Transverse colon (tissue), 4 donors: ENCODE measurements around the gene KSR1. TPM values are rescaled to one million over a fixed set of nuclear protein-coding genes. Genes with fewer than 3 reads are reported as not detected.

Experiments
- DNase-seq: peaks from one replicate; pipeline ENCODE4 v3.0.0-alpha.2; 2019
- H3K27ac ChIP-seq, 4 donors: fragments of 200-600 bp; sonication (generic); 2 replicates each; pipeline ENCODE4 v1.5.1; 2016 to 2018; ENCODE audit warnings: inconsistent platforms in 4 of 4
- H3K27me3 ChIP-seq: fragments of 200-600 bp; sonication (generic); 2 replicates; pipeline ENCODE4 v1.5.1; 2017; ENCODE audit warnings: inconsistent platforms
- H3K36me3 ChIP-seq, 4 donors: fragments of 200-600 bp; sonication (generic); 2 replicates each; pipeline ENCODE4 v1.5.1; 2017 to 2019; ENCODE audit warnings: inconsistent platforms in 4 of 4
- H3K4me1 ChIP-seq, 4 donors: fragments of 200-600 bp; sonication (generic); 2 replicates each; pipeline ENCODE4 v1.5.1; 2017 to 2020; ENCODE audit warnings: inconsistent platforms in 4 of 4
- H3K4me3 ChIP-seq, 4 donors: fragments of 200-600 bp; sonication (generic); 1 replicate in 1 of 4; 2 replicates in 3 of 4; pipeline versions ENCODE4 v1.5.1 to v1.6.1; 2017 to 2019; ENCODE audit warnings: inconsistent platforms in 4 of 4
- H3K9me3 ChIP-seq, 2 donors: fragments of 200-600 bp; sonication (generic); 2 replicates each; pipeline ENCODE4 v1.5.1; 2017 to 2019; ENCODE audit warnings: inconsistent platforms in 2 of 2
- CTCF ChIP-seq, 5 experiments: fragments of 200-600 bp in 3 of 5; fragments of 450-650 bp in 2 of 5; sonication (generic) in 3 of 5; IDR thresholded peaks; 1 replicate in 2 of 5; 2 replicates in 3 of 5; pipeline ENCODE4 v1.5.1; 2016 to 2017; ENCODE audit warnings: antibody characterized with exemption in 5 of 5, inconsistent platforms in 3 of 5, mild to moderate bottlenecking in 2 of 5, moderate library complexity in 1 of 5
- EP300 ChIP-seq: sonication (generic); formaldehyde crosslinking; IDR thresholded peaks from one replicate; pipeline ENCODE4 v1.6.1; 2017; ENCODE audit warnings: antibody characterized with exemption, low read depth
- POLR2A ChIP-seq: fragments of 450-650 bp; IDR thresholded peaks from one replicate; pipeline ENCODE4 v1.6.1; 2016; ENCODE audit warnings: antibody characterized with exemption, mild to moderate bottlenecking, moderate library complexity
- POLR2AphosphoS5 ChIP-seq, 3 donors: sonication (generic); formaldehyde crosslinking; IDR thresholded peaks; one replicate each; pipeline ENCODE4 v1.6.1; 2016; ENCODE audit warnings: antibody characterized with exemption in 3 of 3
- WGBS, 2 donors: methylation state at CpG; one replicate each; pipeline ENCODE4 v1.1.5; 2018; ENCODE audit warnings: low coverage in 1 of 2; 5-methylcytosine and 5-hydroxymethylcytosine counted together
- in situ Hi-C, 4 donors: fragments of 200-750 bp; cut with MboI; loops; one replicate each; pipeline versions ENCODE4 v1.15.0 to v1.15.1; 2017; ENCODE audit warnings: low sequenced_read_pairs in 3 of 4, low pct_ligation_motif_present in 1 of 4, low pct_unique_long_range_greater_than_20kb in 1 of 4
- intact Hi-C: fragments of 100-400 bp; cut with DNase I; formaldehyde crosslinking; loops from one replicate; pipeline ENCODE4 v1.15.1; 2023; ENCODE audit warnings: low total_unique reads
- total RNA-seq, 4 donors: library from RNA; depleted of rRNA; stranded (reverse); fragments of >200 nt; gene quantifications; one replicate each; pipeline ENCODE4 v1.1.0, GENCODE V29; 2016

Gene KSR1
- total RNA-seq, 4 donors from 2014 or later, result 8.2 to 55.7 (median 30.9) TPM

GRCh38 chr17:27598337-27599050 is 142.2 kb downstream of the KSR1 start:
- H3K4me3 ChIP-seq, result no peak overlapping the region
- no peaks in the 10 kb centered on the region for H3K9me3 ChIP-seq
- in situ Hi-C loops (loop anchor here in 3 of 4 donors (5.0 to 25.0 kb wide), 8 partner anchors 104 to 366 kb away; partner anchors contain the start of gene KSR1 (in 1 of the 3)), intact Hi-C loops (loop anchor here (5.0 kb wide), 1 partner anchor 141 kb away; the partner anchor contains the start of gene KSR1)
- 91 to 100% methylated on average over 1 to 17 of the region's 17 CpGs for WGBS, 2 donors
- TF ChIP-seq POLR2A, result no peak
- TF ChIP-seq CTCF (IDR thresholded peaks at IDR 0.05), result no peak
- TF ChIP-seq EP300, result no peak
- TF ChIP-seq POLR2AphosphoS5 (IDR thresholded peaks at IDR 0.05), result no peak
- no peak for DNase-seq
- H3K4me1 ChIP-seq, result peaks cover 0 to 12% (median 6%) of the 10 kb centered on the region in 4 donors
- H3K27me3 ChIP-seq, result no peaks in the 10 kb centered on the region
- H3K36me3 ChIP-seq, result no peaks in the 10 kb centered on the region
- no peak overlapping the region for H3K27ac ChIP-seq

- Histone ChIP-seq H3K9me3 (no peaks in the 10 kb centered on the region), H3K27ac (no peak overlapping the region), H3K27me3 (no peaks in the 10 kb centered on the region), H3K4me3 (no peak overlapping the region), H3K4me1 (peaks cover 0 to 19% (median 11%) of the 10 kb centered on the region in 4 donors), H3K36me3 (peaks cover 0 to under 1% (median 0%) of the 10 kb centered on the region in 4 donors)
- WGBS, 2 donors, result 84 to 90% methylated on average over 8 of the region's 8 CpGs
- TF ChIP-seq POLR2A, result no peak
- no peak for TF ChIP-seq CTCF (IDR thresholded peaks at IDR 0.05)
- no peak for TF ChIP-seq POLR2AphosphoS5 (IDR thresholded peaks at IDR 0.05)
- TF ChIP-seq EP300, result no peak
- intact Hi-C loops, result loop anchor here (2.0 to 10.0 kb wide), 2 partner anchors 246 to 366 kb away; no protein-coding TSS in a partner anchor
- DNase-seq, result no peak
- in situ Hi-C loops, result loop anchor here in 3 of 4 donors (5.0 to 25.0 kb wide), 7 partner anchors 52 to 366 kb away; partner anchors contain the start of gene LYRM9 (in 1 of the 3)
Observed at GRCh38 chr17:27600471-27600870, 144.2 kb downstream of the KSR1 start.

GRCh38 chr17:27601069-27601974 is 145.1 kb downstream of the KSR1 start:
- peaks cover 0 to 5% (median 0%) of the 10 kb centered on the region in 4 donors for H3K36me3 ChIP-seq
- no peak overlapping the region for H3K4me3 ChIP-seq
- peaks cover 0 to 19% (median 11%) of the 10 kb centered on the region in 4 donors for H3K4me1 ChIP-seq
- 61 to 67% methylated on average over 3 to 11 of the region's 11 CpGs for WGBS, 2 donors
- TF ChIP-seq CTCF (IDR thresholded peaks at IDR 0.05) (peak; percentile 92 to 96 (median 93)), EP300 (no peak)
- H3K27ac ChIP-seq, result no peak overlapping the region
- H3K27me3 ChIP-seq, result no peaks in the 10 kb centered on the region
- intact Hi-C loops (loop anchor here (2.0 to 10.0 kb wide), 2 partner anchors 247 to 367 kb away; no protein-coding TSS in a partner anchor), in situ Hi-C loops (loop anchor here in 3 of 4 donors (5.0 to 25.0 kb wide), 7 partner anchors 51 to 367 kb away; partner anchors contain the start of gene LYRM9 (in 1 of the 3))
- H3K9me3 ChIP-seq, result no peaks in the 10 kb centered on the region
- DNase-seq, result peak; percentile 87
